Stimulated activated naive CD8-positive, alpha-beta T cell treated with anti-CD3 and anti-CD28 coated beads, Interleukin-15, amount 100 ng/mL, for 72 hours (primary cell): Measurements from ENCODE around the gene FOSL1.
"Not testable (repeated sequence)": the region's sequence is repeated elsewhere in the genome, so short reads cannot be mapped to it uniquely, and the experiment has no call there.

Source experiments
- ATAC-seq: fragments of 150-1000 bp; cut with Tn5 transposase; 2 replicates; pipeline ENCODE4 v1.10.0; 2021; ENCODE audit warnings: mild to moderate bottlenecking, moderate library complexity
- DNase-seq, 2 donors: peaks; one replicate each; pipeline ENCODE4 v3.0.0; 2021 to 2022
- H3K27ac Mint-ChIP-seq, 2 donors: one replicate each; pipeline ENCODE4 v1.8.0; 2022; ENCODE audit warnings: mild to moderate bottlenecking in 2 of 2, mixed read lengths in 2 of 2, moderate library complexity in 2 of 2
- H3K27me3 Mint-ChIP-seq: one replicate; pipeline ENCODE4 v1.8.0; 2022; ENCODE audit warnings: mixed read lengths
- H3K4me1 Mint-ChIP-seq: one replicate; pipeline ENCODE4 v1.8.0; 2022; ENCODE audit warnings: mild to moderate bottlenecking, mixed read lengths
- H3K4me3 Mint-ChIP-seq, 2 donors: one replicate each; pipeline ENCODE4 v1.8.0; 2022; ENCODE audit warnings: mild to moderate bottlenecking in 2 of 2, mixed read lengths in 2 of 2, moderate library complexity in 1 of 2
- H3K9me3 Mint-ChIP-seq, 2 donors: one replicate each; pipeline ENCODE4 v1.8.0; 2022; ENCODE audit warnings: mixed read lengths in 2 of 2

FOSL1 gene

DNA sequence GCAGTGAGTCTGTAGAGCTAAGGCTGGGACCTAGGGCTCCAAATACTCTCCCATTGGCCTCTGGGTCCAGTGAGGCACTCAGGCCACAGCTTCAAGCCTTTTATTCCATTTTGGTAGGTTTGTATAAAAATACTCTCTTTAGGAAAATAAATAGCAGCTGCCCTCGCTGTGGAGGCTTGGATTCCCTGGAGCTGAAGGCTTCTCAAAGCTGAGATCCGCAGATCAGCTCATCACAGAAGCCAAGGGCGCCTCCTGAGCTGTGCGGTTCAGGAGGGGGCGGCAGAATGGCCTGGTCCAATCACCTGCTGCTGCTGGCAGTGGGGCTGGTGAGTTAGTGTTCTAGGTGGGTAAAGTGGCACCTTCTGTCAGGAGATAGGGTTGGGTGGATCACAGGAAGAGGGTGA is 8.0 kb downstream of the FOSL1 start:
- ATAC-seq (peak; percentile 22), DNase-seq (peak; percentile 46 to 62)
- Mint-ChIP-seq H3K27ac (peak overlapping the region; percentile 64 to 68), H3K4me3 (peak overlapping the region; percentile 89 to 98), H3K4me1 (peaks cover 72% of the 10 kb centered on the region)
- H3K9me3 Mint-ChIP-seq, H3K27me3 Mint-ChIP-seq: not testable (repeated sequence)

DNA sequence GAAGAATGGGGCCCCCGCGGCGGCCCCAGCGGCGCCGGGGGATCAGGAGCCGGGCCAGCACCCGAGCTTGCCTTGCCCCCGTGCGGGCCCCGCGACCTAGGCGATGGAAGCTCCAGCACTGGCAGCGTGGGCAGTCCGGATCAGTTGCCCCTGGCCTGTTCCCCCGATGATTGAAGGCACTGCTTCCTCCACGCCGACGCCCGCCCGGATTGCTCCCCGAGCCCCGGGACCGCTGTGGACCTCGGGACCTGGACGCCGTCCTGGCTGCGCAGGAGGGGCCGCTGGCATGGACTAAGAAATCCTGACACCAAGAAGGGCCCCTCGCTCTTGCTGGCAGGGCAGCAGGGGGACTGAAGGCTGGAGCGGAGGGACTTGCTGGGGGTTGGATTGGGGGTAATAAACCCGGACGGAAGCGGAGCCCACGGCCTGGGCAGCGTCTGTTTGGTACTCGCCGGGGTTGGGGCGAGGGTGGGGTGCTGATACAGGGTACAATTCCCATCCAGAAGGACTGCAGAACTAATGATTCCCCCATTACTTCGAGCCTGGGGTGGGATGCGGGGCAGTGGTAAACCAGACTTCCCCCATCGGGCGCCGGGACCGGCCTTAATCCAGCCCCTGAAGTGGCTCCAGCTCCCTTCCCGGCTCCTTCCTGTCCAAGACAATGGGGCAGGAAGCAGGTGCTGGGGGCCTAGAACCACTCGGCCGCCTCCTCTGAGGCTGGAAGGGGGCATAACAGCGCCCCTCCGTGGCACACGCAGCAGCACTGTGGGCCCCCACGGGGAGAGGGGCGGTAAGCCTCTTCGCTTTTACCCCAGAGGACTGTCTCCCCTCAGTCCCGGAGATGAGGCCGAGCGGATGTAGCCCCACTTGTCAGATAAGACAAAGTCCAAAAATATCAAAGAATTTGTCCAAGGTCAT is 8.7 kb downstream of the FOSL1 start:
- DNase-seq, result peak; percentile 36 to 61
- no peaks in the 10 kb centered on the region for H3K9me3 Mint-ChIP-seq
- peak overlapping the region; percentile 64 to 68 for H3K27ac Mint-ChIP-seq
- peak; percentile 10 for ATAC-seq
- H3K4me3 Mint-ChIP-seq, result peak overlapping the region; percentile 89 to 98
- H3K27me3 Mint-ChIP-seq, result no peaks in the 10 kb centered on the region
- H3K4me1 Mint-ChIP-seq, result peaks cover 72% of the 10 kb centered on the region

DNA sequence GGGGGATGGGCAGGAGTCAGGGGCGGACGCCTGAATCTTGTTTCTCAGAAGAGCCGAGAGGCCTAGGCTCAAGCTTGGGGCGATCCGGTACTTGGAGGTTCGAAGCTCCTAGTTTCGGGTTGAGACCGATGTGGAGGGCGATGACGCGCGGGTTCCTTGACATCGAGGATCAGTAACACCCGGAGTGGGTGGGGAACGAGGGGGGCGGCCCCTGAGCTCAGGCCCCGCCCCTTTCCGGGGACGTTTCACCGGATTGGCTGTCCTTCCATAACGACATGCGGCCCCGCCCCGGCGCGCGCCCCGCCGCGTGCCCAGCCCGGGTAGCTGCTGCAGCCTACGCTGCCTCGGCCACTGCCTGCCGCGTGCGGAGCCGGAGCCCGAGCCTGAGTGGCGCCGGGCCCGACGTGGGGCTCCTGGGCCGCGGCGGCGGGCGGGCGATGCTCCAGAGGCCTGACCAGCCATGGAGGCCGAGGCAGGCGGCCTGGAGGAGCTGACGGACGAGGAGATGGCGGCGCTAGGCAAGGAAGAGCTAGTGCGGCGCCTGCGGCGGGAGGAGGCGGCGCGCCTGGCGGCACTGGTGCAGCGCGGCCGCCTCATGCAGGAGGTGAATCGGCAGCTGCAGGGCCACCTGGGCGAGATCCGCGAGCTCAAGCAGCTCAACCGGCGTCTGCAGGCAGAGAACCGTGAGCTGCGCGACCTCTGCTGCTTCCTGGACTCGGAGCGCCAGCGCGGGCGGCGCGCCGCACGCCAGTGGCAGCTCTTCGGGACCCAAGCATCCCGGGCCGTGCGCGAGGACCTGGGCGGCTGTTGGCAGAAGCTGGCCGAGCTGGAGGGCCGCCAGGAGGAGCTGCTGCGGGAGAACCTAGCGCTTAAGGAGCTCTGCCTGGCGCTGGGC is 9.6 kb downstream of the FOSL1 start, which contains the start of gene CCDC85B:
CCDC85B (plus strand) TSS at position 350 of the 895 bp plus-strand sequence; CDS start at position 461, 111 bp downstream.
- Mint-ChIP-seq H3K27me3 (no peaks in the 10 kb centered on the region), H3K27ac (peak within 1 kb of the TSS; percentile 94 to 95), H3K4me1 (peaks cover 70% of the 10 kb centered on the region), H3K4me3 (peak within 1 kb of the TSS; percentile 89 to 98), H3K9me3 (no peaks in the 10 kb centered on the region)
- peak; percentile 98 for DNase-seq
- peak; percentile 71 for ATAC-seq

DNA sequence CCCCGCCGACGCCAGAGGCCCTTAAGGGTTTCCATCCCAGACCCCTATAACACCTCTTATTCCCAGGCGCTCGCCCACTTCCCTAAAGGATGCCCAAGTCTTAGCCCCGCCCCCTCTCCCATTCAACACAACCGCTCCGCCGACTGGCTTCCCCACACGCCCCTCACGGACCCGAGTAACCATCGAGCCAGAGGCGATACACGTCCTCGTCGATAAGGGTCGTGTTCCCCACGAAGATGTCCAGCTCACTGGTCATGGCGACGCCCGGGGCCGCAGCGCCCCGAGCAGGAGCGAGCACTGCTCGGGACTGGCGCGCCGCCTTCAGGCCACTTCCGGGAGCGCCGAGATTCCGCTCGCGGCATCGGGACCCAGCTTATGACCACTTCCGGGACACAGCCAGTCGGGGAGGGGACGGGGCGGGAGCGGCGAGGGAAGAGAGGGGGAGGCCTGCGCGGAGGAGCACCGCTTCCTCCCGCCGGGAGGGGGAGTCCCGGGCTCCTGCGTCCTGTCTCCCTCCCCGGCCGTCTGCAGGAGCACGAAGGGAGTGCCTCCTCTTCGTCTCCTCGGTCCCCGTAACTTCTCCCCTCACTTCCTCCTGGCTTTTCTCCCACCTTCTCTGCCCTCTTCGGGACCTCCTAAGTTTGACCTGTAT is 11.9 kb downstream of the FOSL1 start, which contains the start of gene FIBP:
FIBP (minus strand) TSS at position 309 of the 652 bp plus-strand sequence; CDS start at position 256, 53 bp downstream.
- Mint-ChIP-seq H3K4me3 (peak within 1 kb of the TSS; percentile 89 to 98), H3K4me1 (peaks cover 72% of the 10 kb centered on the region), H3K9me3 (no peaks in the 10 kb centered on the region), H3K27me3 (no peaks in the 10 kb centered on the region), H3K27ac (peak within 1 kb of the TSS; percentile 94 to 99)
- DNase-seq (peak; percentile 91 to 94), ATAC-seq (peak; percentile 73)

DNA sequence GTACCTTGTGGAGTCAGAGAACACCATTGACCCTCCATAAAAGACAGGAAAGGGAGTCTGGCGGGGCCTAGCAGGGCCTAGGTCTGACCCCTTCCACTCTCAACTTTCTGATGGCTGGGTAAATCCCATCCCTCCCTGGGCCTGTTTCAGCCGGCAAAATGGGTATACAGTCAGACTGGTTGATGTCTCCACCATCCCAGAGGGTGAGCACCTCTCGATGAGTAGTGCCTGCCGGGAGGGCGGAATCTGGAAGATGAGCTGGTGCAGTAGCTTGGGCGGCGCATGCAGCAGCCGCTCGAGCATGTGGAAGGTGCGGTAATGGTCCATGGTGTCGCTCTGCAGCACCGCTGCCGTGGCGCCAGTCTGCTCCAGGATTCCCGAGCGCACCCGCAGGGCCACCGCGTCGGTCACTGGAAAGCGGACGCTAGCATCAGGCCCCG is 12.4 kb downstream of the FOSL1 start:
- peak overlapping the region; percentile 93 to 99 for H3K27ac Mint-ChIP-seq
- no peaks in the 10 kb centered on the region for H3K27me3 Mint-ChIP-seq
- ATAC-seq (no peak), DNase-seq (no peak)
- peaks cover 67% of the 10 kb centered on the region for H3K4me1 Mint-ChIP-seq
- H3K9me3 Mint-ChIP-seq, result no peaks in the 10 kb centered on the region
- H3K4me3 Mint-ChIP-seq, result peak overlapping the region; percentile 89 to 98

DNA sequence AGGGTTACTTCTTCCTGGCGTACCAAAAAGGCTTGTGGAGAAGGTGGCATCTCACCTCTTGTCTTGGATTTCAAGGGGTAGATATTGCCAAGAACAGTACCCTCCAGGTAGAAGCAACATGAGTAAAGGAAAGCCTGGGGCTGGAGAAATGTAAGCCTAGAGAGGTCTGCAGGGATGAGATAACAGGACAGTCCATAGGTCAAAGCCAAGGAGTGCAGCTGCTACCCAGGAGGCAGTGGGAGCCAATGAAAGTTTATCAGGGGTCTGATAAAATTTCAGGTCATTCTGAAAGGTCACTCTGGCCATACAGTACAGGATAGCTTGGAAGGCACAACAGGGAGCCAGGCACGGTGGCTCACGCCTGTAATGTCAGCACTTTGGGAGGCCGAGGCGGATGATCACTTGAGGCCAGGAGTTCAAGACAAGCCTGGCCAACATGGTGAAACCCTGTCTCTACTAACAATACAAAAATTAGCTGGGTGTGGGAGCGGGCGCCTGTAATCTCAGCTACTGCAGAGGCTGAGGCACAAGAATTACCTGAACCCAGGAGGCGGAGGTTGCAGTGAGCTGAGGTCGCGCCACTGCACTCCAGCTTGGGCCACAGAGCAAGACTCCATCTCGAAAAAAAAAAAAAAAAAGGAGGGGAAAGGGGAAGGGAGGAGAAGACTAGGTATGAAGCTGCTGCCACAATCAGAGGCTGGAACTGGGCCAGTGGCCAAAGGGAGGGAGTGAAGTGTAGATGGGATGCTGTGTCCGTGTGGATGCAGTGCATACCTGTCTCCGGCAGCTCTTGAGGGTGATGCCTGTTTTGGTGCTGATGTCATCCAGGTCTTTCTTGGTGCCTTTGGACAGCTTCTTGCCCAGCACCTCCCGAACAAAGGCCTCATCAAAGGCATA is 13.1 kb downstream of the FOSL1 start:
- no peak for DNase-seq
- Mint-ChIP-seq H3K4me3 (peak overlapping the region; percentile 89 to 98), H3K4me1 (peaks cover 67% of the 10 kb centered on the region), H3K9me3 (no peaks in the 10 kb centered on the region), H3K27me3 (no peaks in the 10 kb centered on the region), H3K27ac (peak overlapping the region; percentile 12 to 91)
- no peak for ATAC-seq

DNA sequence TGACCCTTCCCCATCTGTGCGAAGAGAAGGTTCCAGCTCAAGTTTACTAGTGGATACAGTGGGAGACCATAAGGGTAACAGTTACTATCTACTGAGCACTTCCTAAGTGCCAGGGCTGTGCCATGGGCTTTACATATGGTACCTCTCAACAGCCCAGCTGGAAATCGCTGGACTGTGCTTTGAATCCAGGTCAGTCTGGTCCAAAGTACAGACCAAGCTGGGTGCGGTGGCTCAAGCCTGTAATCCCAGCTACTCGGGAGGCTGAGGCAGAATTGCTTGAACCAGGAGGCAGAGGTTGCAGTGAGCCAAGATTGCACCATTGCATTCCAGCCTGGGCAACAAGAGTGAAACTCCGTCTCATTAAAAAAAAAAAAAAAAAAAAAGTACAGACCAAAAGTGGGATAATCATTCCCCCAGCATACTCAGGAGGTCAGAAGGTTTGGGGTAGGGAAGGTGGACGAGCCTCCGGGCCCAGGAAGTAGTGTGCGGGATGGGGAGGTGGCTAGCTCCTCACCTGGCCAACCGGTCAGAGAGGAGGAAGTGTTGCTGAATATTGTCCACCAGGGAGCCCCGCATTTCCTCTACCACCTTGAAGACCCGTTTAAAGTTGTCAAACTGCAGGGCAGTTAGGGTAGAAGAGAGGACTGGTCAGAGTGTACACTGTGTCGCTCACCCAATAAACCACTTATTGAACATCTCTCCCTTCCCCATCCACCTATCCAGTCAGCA is 14.2 kb downstream of the FOSL1 start:
- no peak overlapping the region for H3K27ac Mint-ChIP-seq
- H3K27me3 Mint-ChIP-seq, result no peaks in the 10 kb centered on the region
- no peaks in the 10 kb centered on the region for H3K9me3 Mint-ChIP-seq
- no peak for DNase-seq
- H3K4me1 Mint-ChIP-seq, result peaks cover 77% of the 10 kb centered on the region
- no peak overlapping the region for H3K4me3 Mint-ChIP-seq
- ATAC-seq, result no peak

GRCh38 chr11:65885231-65885630 is 15.0 kb downstream of the FOSL1 start:
- Mint-ChIP-seq H3K9me3 (no peaks in the 10 kb centered on the region), H3K4me3 (no peak overlapping the region), H3K4me1 (peaks cover 82% of the 10 kb centered on the region), H3K27ac (no peak overlapping the region), H3K27me3 (no peaks in the 10 kb centered on the region)
- no peak for ATAC-seq
- no peak for DNase-seq

DNA sequence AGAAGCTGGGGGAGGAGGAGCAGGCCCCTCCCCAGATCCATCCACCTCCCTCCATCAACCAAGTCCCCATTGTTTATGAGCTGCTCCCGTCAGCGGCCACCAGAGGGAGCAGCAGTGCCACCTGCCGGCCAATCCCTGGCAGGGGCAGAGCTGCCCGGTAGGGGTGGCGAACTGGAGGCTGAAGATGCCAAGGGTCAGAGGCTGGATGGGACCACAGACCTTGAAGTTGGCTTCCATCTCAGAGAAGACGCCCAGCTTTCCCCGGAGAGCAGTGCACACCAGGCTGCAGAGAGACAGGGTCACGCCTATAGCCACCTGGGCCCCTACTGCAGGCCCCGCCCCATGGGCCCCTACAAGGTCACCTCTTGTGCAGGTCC is 15.5 kb downstream of the FOSL1 start:
- peaks cover 82% of the 10 kb centered on the region for H3K4me1 Mint-ChIP-seq
- H3K4me3 Mint-ChIP-seq, result no peak overlapping the region
- ATAC-seq (peak; percentile 46), DNase-seq (peak; percentile 81 to 83)
- H3K27me3 Mint-ChIP-seq, result no peaks in the 10 kb centered on the region
- H3K9me3 Mint-ChIP-seq, result no peaks in the 10 kb centered on the region
- no peak overlapping the region for H3K27ac Mint-ChIP-seq

GRCh38 chr11:65883786-65884715 is 16.1 kb downstream of the FOSL1 start:
- DNase-seq, result no peak

GRCh38 chr11:65883058-65883761 is 17.0 kb downstream of the FOSL1 start:
- no peaks in the 10 kb centered on the region for H3K27me3 Mint-ChIP-seq
- H3K9me3 Mint-ChIP-seq, result no peaks in the 10 kb centered on the region
- no peak overlapping the region for H3K27ac Mint-ChIP-seq
- DNase-seq, result no peak
- H3K4me3 Mint-ChIP-seq, result no peak overlapping the region
- ATAC-seq, result no peak
- H3K4me1 Mint-ChIP-seq, result peaks cover 87% of the 10 kb centered on the region

More at GRCh38 chr11:65883786-65884715, 16.1 kb downstream of the FOSL1 start:
- H3K4me1 Mint-ChIP-seq, result peaks cover 82% of the 10 kb centered on the region
- H3K4me3 Mint-ChIP-seq, result no peak overlapping the region
- no peak for ATAC-seq
- no peak overlapping the region for H3K27ac Mint-ChIP-seq
- no peaks in the 10 kb centered on the region for H3K27me3 Mint-ChIP-seq
- H3K9me3 Mint-ChIP-seq, result no peaks in the 10 kb centered on the region
